GM18517 (cell line): ENCODE data around the gene GARIN5B.
A peak's percentile ranks its signal among the peaks of the same experiment; 100 is the strongest.
"Not testable (repeated sequence)": the region's sequence is repeated elsewhere in the genome, so short reads cannot be mapped to it uniquely, and the experiment has no call there.

Experiments
- ATAC-seq: cut with Tn5 transposase; IDR thresholded peaks from one replicate; pipeline ENCODE4 v1.9.1; 2021; ENCODE audit warnings: mild to moderate bottlenecking, moderate library complexity; ENCODE audit not compliant: unreplicated experiment

Gene GARIN5B

GRCh38 chr19:55352040-55352439 lies 11.0 kb downstream of the GARIN5B start:
- ATAC-seq = no peak

GRCh38 chr19:55350620-55351315 lies 12.3 kb downstream of the GARIN5B start:
- ATAC-seq = no peak

- ATAC-seq = no peak
Measured at GRCh38 chr19:55348317-55349034, 14.6 kb downstream of the GARIN5B start.

GRCh38 chr19:55347442-55348009 lies 15.5 kb downstream of the GARIN5B start:
- no peak for ATAC-seq

- no peak for ATAC-seq
Measured at GRCh38 chr19:55346725-55347441, 16.2 kb downstream of the GARIN5B start.

GRCh38 chr19:55345818-55346724 lies 17.0 kb downstream of the GARIN5B start:
- ATAC-seq = no peak

GRCh38 chr19:55345101-55345817 lies 17.8 kb downstream of the GARIN5B start:
- ATAC-seq = no peak

- ATAC-seq = no peak
Measured at GRCh38 chr19:55344444-55344843, 18.6 kb downstream of the GARIN5B start.

GRCh38 chr19:55341595-55342531 lies 21.2 kb downstream of the GARIN5B start:
- ATAC-seq = no peak

GRCh38 chr19:55341171-55341588 lies 21.9 kb downstream of the GARIN5B start:
- no peak for ATAC-seq

- no peak for ATAC-seq
Measured at GRCh38 chr19:55340784-55341147, 22.3 kb downstream of the GARIN5B start.

- no peak for ATAC-seq
Measured at GRCh38 chr19:55339889-55340783, 22.9 kb downstream of the GARIN5B start.

- peak; percentile 91 for ATAC-seq
Measured at GRCh38 chr19:55339105-55339888, 23.8 kb downstream of the GARIN5B start, which contains the start of gene KMT5C. Gene KMT5C, plus strand, starts transcription at chr19:55339876. Its CDS starts 2,061 bp downstream, at chr19:55341937.

- no peak for ATAC-seq
Measured at GRCh38 chr19:55336101-55336500, 27.0 kb downstream of the GARIN5B start.

GRCh38 chr19:55333870-55334269 lies 29.2 kb downstream of the GARIN5B start:
- ATAC-seq = no peak

GRCh38 chr19:55329791-55330190 lies 33.3 kb downstream of the GARIN5B start:
- not testable (repeated sequence) for ATAC-seq
